Coronary artery (tissue), 2 donors: ENCODE data around the gene PCP2.

ENCODE experiments used
- DNase-seq: peaks from one replicate; pipeline ENCODE4 v3.0.0-alpha.2; 2017; ENCODE audit warnings: low spot score
- H3K27ac ChIP-seq, 2 donors: fragments of 200-600 bp; sonication (generic); one replicate each; pipeline ENCODE4 v1.5.1; 2016 to 2019
- H3K4me3 ChIP-seq: fragments of 200-600 bp; sonication (generic); 2 replicates; pipeline ENCODE4 v1.5.1; 2016; ENCODE audit warnings: mild to moderate bottlenecking, moderate library complexity
- TF ChIP-seq, protein P1 (sequence below): fragments of 200-600 bp; sonication (generic); IDR thresholded peaks from one replicate; pipeline ENCODE4 v1.5.1; 2019; ENCODE audit warnings: antibody characterized with exemption

Gene PCP2

DNA sequence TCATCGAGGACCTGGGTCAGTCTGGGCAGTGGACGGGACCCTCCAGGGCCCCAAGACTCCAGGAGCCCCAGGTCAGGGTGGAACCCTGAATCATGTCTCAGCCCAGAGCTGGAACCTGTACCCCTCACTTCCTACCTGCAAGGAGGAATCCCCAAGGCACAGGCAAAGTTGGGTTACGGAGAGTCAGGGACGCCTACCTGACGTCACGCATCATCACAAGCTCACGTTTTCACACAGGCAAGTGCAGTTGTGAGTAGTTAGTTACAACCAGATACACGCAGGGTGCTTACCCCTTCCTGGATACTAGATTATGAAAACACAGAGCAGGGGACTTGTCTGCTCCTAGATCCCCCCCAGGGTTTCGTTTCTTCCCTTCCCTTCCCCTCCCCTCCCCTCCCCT lies 37.3 kb upstream of the PCP2 start:
- Histone ChIP-seq H3K4me3 (no peak overlapping the region), H3K27ac (no peak overlapping the region)
- DNase-seq: no peak
- TF ChIP-seq, protein P1, sequence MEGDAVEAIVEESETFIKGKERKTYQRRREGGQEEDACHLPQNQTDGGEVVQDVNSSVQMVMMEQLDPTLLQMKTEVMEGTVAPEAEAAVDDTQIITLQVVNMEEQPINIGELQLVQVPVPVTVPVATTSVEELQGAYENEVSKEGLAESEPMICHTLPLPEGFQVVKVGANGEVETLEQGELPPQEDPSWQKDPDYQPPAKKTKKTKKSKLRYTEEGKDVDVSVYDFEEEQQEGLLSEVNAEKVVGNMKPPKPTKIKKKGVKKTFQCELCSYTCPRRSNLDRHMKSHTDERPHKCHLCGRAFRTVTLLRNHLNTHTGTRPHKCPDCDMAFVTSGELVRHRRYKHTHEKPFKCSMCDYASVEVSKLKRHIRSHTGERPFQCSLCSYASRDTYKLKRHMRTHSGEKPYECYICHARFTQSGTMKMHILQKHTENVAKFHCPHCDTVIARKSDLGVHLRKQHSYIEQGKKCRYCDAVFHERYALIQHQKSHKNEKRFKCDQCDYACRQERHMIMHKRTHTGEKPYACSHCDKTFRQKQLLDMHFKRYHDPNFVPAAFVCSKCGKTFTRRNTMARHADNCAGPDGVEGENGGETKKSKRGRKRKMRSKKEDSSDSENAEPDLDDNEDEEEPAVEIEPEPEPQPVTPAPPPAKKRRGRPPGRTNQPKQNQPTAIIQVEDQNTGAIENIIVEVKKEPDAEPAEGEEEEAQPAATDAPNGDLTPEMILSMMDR: no peak

DNA sequence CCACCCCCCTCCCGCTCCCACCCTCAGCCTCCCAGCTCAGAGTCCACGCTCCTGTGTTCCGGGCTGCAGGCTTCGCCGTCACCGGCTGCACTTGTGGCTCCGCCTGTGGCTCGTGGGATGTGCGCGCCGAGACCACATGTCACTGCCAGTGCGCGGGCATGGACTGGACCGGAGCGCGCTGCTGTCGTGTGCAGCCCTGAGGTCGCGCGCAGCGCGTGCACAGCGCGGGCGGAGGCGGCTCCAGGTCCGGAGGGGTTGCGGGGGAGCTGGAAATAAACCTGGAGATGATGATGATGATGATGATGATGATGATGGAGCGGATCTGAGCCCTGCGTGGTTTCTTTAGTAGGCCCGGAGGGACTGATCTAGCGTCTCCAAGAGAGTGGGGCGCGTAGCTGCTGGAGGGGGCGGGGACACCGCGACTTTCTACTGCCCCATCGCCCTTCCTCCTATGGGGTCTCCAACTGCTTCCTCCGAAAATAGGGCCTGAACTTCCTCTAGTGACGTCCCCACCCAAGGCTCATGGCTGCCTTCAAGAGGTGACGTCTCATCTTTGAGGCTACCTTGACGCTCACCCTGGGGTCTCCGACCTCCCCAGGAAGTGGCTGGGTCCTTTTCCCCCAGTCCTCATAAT lies 36.7 kb upstream of the PCP2 start:
- H3K27ac ChIP-seq: no peak overlapping the region
- no peak for DNase-seq
- TF ChIP-seq, protein P1: no peak
- H3K4me3 ChIP-seq: no peak overlapping the region

DNA sequence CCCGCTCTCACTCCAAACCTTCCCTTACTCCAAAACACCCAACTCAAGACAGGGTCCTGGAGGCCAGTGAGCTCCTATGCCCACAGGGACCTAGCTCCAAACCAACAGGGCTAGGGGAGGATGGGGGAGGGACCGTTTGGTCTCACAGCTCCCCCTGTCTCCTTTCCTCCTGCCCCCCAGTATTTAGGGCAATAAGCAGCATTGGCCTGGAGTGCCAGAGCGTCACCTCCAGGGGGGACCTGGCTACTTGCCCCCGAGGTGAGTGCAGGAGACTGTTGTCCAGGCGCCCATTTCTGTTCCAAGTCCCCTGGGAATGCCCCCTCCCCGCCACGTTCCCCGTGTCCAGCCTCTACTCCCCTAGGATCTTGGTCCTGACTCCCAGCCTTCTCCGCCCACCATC lies 36.1 kb upstream of the PCP2 start:
- no peak for DNase-seq
- TF ChIP-seq, protein P1: no peak
- H3K4me3 ChIP-seq: no peak overlapping the region
- H3K27ac ChIP-seq: no peak overlapping the region

DNA sequence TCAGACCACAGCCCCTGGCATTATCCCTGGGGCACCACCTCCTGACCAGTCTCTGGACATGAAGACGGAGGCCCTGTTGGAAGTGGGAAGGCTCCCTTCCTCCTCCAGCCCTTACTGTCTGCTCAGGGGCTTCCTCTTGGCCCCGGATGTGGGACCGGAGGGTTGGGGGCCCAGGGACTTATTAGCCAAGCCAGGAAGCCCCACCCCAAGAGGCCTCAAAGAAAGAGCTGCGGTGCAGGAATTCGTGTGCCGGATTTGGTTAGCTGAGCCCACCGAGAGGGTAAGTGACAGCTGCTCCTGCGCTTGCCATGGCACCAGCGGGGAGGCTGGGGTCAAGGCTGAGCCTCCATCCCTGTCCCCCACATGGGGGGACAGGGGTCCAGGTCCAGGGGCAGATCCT lies 35.3 kb upstream of the PCP2 start, which contains the start of gene RETN:
TSS of gene RETN (plus strand) at position 208 of the 400 bp plus-strand sequence. CDS start 278 bp downstream, outside the sequence.
- TF ChIP-seq, protein P1: no peak
- H3K4me3 ChIP-seq: no peak within 1 kb of the TSS
- DNase-seq: no peak
- H3K27ac ChIP-seq: no peak within 1 kb of the TSS

DNA sequence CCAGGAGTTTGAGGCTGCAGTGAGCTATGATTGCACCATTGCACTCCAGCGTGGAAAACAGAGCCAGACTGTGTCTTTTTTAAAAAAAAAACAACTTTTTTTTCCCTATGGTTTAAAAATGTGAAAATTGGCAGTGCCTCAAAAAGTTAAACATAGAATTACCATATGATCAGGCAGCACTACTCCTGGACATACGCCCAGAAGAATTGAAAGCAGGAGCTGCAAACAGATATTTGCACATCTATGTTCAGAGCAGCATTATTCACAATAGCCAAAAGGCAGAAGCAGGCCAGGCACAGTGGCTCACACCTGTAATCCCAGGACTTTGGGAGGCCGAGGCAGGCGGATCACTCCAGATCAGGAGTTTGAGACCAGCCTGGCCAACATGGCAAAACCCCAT lies 31.6 kb upstream of the PCP2 start:
- DNase-seq: no peak
- TF ChIP-seq, protein P1: no peak
- Histone ChIP-seq H3K27ac (no peak overlapping the region), H3K4me3 (no peak overlapping the region)

DNA sequence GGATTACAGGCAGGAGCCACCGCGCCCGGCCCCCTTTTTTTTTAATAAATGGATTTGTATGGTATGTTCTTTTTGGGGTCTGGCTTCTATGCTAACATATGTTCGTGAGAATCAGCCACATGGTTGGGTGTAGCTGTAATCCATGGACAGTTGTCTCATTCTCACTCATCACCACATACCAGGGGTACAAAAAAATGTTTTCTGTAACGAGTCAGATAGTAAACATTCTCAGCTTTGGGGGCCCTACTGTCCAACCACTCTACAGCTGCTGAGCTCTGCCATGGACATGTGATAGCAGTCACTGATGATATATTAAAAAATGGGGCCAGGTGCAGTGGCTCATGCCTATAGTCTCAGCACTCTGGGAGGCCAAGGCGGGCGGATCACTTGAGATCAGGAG lies 30.2 kb upstream of the PCP2 start:
- DNase-seq: no peak
- H3K27ac ChIP-seq: no peak overlapping the region
- no peak overlapping the region for H3K4me3 ChIP-seq
- TF ChIP-seq, protein P1: no peak

DNA sequence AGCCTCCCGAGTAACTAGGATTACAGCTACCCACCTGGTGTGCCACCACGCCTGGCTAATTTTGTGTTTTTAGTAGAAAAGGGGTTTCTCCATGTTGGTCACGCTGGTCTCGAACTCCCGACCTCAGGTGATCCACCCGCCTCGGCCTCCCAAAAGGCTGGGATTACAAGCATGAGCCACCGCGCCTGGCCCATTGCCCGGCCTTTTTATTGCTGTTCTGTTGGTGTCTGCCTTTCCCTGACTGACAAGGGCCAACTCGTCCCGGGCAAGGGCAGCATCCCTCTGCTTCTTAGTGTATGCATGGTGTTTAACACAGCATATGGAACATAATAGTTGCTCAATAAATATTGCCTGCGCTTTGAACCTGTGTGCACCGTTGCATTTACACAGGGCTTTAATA lies 29.1 kb upstream of the PCP2 start:
- no peak for DNase-seq
- H3K27ac ChIP-seq: no peak overlapping the region
- TF ChIP-seq, protein P1: no peak
- no peak overlapping the region for H3K4me3 ChIP-seq
